CD4-positive, alpha-beta T cell (primary cell): Measurements from ENCODE around the gene OR6J1. TPM values are rescaled to one million over a fixed set of nuclear protein-coding genes. Genes with fewer than 3 reads are reported as not detected.

Source experiments
- ATAC-seq: fragments of 200-7000 bp; cut with Tn5 transposase; one replicate; pipeline ENCODE4 v1.10.0; 2022; ENCODE audit warnings: mild to moderate bottlenecking; ENCODE audit not compliant: poor library complexity
- CTCF ChIA-PET: fragments of 350-600 bp; sonication (Branson Sonifier 250); formaldehyde crosslinking; loops from one replicate; lab custom pipeline; 2021; ENCODE audit warnings: antibody characterized with exemption, inconsistent platforms; lab: Charles Lee
- POLR2A ChIA-PET: fragments of 350-600 bp; sonication (Branson Sonifier 250); formaldehyde crosslinking; loops from one replicate; lab custom pipeline; 2021; ENCODE audit warnings: antibody characterized with exemption, inconsistent platforms; lab: Charles Lee
- DNase-seq, 14 experiments: peaks; one replicate each; pipeline ENCODE4 v3.0.0-alpha.2; 2013 to 2020; ENCODE audit warnings: mixed read lengths in 2 of 14
- H3K27ac ChIP-seq, 2 donors: one replicate each; pipeline versions ENCODE4 v1.5.1 to v1.7.0; 2013; ENCODE audit warnings: low read length in 2 of 2, low read depth in 1 of 2, mild to moderate bottlenecking in 1 of 2
- H3K27me3 ChIP-seq, 2 experiments: 1 replicate in 1 of 2; 2 replicates in 1 of 2; pipeline versions ENCODE4 v1.6.1 to v1.7.0; 2013; ENCODE audit warnings: low read length in 2 of 2, control low read depth in 1 of 2, mild to moderate bottlenecking in 1 of 2, moderate library complexity in 1 of 2; ENCODE audit not compliant: insufficient read depth in 2 of 2, control insufficient read depth in 1 of 2
- H3K36me3 ChIP-seq: one replicate; pipeline ENCODE4 v1.6.1; 2013; ENCODE audit warnings: low read length, control low read depth; ENCODE audit not compliant: insufficient read depth
- H3K4me1 ChIP-seq: one replicate; pipeline ENCODE4 v1.6.1; 2013; ENCODE audit warnings: low read length, control low read depth; ENCODE audit not compliant: insufficient read depth
- H3K4me3 ChIP-seq: one replicate; pipeline ENCODE4 v1.5.1; 2013; ENCODE audit warnings: mild to moderate bottlenecking, low read length, moderate library complexity
- H3K9me3 ChIP-seq, 2 experiments: 1 replicate in 1 of 2; 2 replicates in 1 of 2; pipeline versions ENCODE4 v1.6.1 to v1.7.0; 2013; ENCODE audit warnings: low read length in 2 of 2, mild to moderate bottlenecking in 2 of 2, control low read depth in 1 of 2, moderate library complexity in 1 of 2; ENCODE audit not compliant: control insufficient read depth in 1 of 2, insufficient read depth in 1 of 2
- H3K27ac Mint-ChIP-seq: one replicate; pipeline ENCODE4 v1.8.0; 2020; ENCODE audit warnings: mixed read lengths
- H3K27me3 Mint-ChIP-seq: one replicate; pipeline ENCODE4 v1.8.0; 2021; ENCODE audit warnings: mixed read lengths
- H3K36me3 Mint-ChIP-seq: one replicate; pipeline ENCODE4 v1.8.0; 2021; ENCODE audit warnings: low read depth, mixed read lengths
- H3K4me1 Mint-ChIP-seq: one replicate; pipeline ENCODE4 v1.8.0; 2021; ENCODE audit warnings: low read depth, mixed read lengths
- H3K4me3 Mint-ChIP-seq: one replicate; pipeline ENCODE4 v1.8.0; 2020; ENCODE audit warnings: mild to moderate bottlenecking, mixed read lengths
- H3K9me3 Mint-ChIP-seq: one replicate; pipeline ENCODE4 v1.8.0; 2020; ENCODE audit warnings: mixed read lengths
- CTCF ChIP-seq: fragments of 200-600 bp; IDR thresholded peaks from one replicate; pipeline ENCODE4 v1.8.0; 2022; ENCODE audit warnings: antibody characterized with exemption, mild to moderate bottlenecking
- intact Hi-C, 2 experiments: fragments of 100-400 bp; cut with DNase I in 1 of 2; cut with micrococcal nuclease in 1 of 2; formaldehyde crosslinking; loops; one replicate each; pipeline versions ENCODE4 v1.15.1 to v1.9.0; 2023 to 2025; cut with DNase I, micrococcal nuclease
- total RNA-seq, 174 experiments: library from RNA in 2 of 174; stranded (reverse) in 2 of 174; gene quantifications; one replicate each; pipeline ENCODE4 v1.2.3 and lab custom pipeline; 2021 to 2026

Gene OR6J1
- total RNA-seq, 2 experiments from 2014 or later = not detected

DNA sequence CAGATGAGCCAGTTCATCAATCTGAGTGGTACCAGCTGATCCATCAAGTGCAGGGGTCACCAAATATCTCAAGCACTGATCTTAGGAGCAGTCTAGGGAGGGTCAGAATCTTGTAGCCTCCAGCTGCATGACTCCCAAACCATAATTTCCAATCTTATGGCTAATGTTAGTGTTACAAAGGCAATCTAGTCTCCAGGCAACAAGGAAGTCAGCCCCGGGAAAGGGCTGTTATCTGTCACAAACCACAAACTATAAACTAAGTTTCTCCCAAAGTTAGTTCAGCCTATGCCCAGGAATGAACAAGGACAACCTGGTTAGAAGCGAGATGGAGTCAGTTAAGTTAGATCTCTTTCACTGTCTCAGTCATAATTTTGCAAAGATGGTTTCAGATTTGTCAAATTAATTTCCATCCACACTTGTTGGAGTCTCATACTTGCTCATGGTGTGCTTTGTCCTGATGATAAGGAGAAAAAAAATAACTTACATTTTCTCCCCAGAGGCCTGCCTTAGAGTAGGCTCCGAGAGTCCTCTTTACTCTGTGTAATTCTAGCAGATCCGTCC is 49.9 kb downstream of the OR6J1 start:
- H3K9me3 Mint-ChIP-seq = no peaks in the 10 kb centered on the region
- H3K4me3 ChIP-seq = no peak overlapping the region
- no peak overlapping the region for H3K4me3 Mint-ChIP-seq
- no peak for TF ChIP-seq CTCF
- DNase-seq (no peak), ATAC-seq (no peak)
- peaks cover 20% of the 10 kb centered on the region for H3K36me3 Mint-ChIP-seq
- intact Hi-C loops = no loop called here
- H3K9me3 ChIP-seq = no peaks in the 10 kb centered on the region
- peaks cover 28% of the 10 kb centered on the region for H3K4me1 Mint-ChIP-seq
- H3K4me1 ChIP-seq = peaks cover 27% of the 10 kb centered on the region
- no peaks in the 10 kb centered on the region for H3K36me3 ChIP-seq
- H3K27ac ChIP-seq = no peak overlapping the region
- ChIA-PET POLR2A (interaction anchor here (0.6 kb wide), 1 partner anchor 860 kb away, joined by 3 read pairs; no protein-coding TSS in a partner anchor), CTCF (interaction anchor here (1.2 to 6.7 kb wide), 2 partner anchors 23 to 293 kb away, joined by 3 to 87 read pairs; no protein-coding TSS in a partner anchor)
- no peaks in the 10 kb centered on the region for H3K27me3 Mint-ChIP-seq
- H3K27me3 ChIP-seq = no peaks in the 10 kb centered on the region
- H3K27ac Mint-ChIP-seq = no peak overlapping the region

DNA sequence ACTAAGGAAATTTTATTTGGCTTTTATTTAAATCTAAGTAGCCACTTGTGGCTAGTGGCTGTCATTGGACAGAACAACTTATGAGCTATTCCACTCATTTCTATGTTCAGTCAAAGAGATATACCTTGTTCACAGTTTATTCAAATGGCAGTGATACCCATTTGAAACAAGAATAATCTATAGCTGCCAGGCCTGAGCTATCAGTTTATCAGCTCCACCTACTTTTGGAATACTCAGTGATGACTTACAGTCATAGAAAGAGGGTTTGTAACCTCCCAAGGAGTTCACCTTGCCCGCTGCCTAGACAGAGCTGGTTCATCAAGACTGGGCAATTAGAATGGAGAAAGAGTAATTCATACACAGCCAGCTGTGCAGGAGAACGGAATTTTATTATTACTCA is 50.6 kb downstream of the OR6J1 start:
- intact Hi-C loops = no loop called here
- Mint-ChIP-seq H3K4me3 (no peak overlapping the region), H3K4me1 (peaks cover 28% of the 10 kb centered on the region), H3K27me3 (no peaks in the 10 kb centered on the region), H3K27ac (no peak overlapping the region), H3K9me3 (no peaks in the 10 kb centered on the region), H3K36me3 (peaks cover 21% of the 10 kb centered on the region)
- no peaks in the 10 kb centered on the region for H3K27me3 ChIP-seq
- no peak overlapping the region for H3K4me3 ChIP-seq
- TF ChIP-seq CTCF = no peak
- H3K27ac ChIP-seq = no peak overlapping the region
- no peaks in the 10 kb centered on the region for H3K36me3 ChIP-seq
- POLR2A ChIA-PET = interaction anchor here (0.6 to 0.9 kb wide), 2 partner anchors 236 to 859 kb away, joined by 3 read pairs; partner anchors contain the start of gene MRPL52
- ATAC-seq (no peak), DNase-seq (no peak)
- CTCF ChIA-PET = interaction anchor here (1.2 to 6.7 kb wide), 2 partner anchors 22 to 293 kb away, joined by 3 to 87 read pairs; no protein-coding TSS in a partner anchor
- H3K4me1 ChIP-seq = peaks cover 21% of the 10 kb centered on the region
- no peaks in the 10 kb centered on the region for H3K9me3 ChIP-seq

DNA sequence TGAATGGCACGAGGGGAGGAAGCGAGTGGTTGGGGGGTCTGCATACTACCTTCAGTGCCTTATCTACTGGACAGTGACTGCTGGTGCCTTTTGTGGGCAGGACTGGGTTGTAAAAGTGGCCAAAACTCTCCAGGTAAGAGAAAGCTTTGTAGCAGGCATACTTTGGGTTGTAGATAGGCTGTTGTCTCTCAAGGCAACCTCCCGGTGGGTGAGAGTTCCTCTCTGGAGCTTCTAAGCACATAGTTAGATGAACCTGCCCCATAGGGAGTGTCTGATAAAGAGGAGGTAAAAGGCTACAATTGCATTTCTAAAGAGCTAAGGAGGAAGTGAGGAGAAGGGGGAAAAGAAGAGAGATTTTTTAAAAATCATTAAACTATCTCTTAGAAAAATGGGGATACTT is 51.0 kb downstream of the OR6J1 start:
- ChIA-PET CTCF (interaction anchor here (1.2 to 6.7 kb wide), 2 partner anchors 22 to 294 kb away, joined by 3 to 87 read pairs; no protein-coding TSS in a partner anchor), POLR2A (interaction anchor here (0.9 kb wide), 1 partner anchor 237 kb away, joined by 3 read pairs; the partner anchor contains the start of gene MRPL52)
- intact Hi-C loops = no loop called here
- Mint-ChIP-seq H3K27ac (no peak overlapping the region), H3K4me3 (no peak overlapping the region), H3K4me1 (peaks cover 29% of the 10 kb centered on the region), H3K27me3 (no peaks in the 10 kb centered on the region), H3K9me3 (no peaks in the 10 kb centered on the region), H3K36me3 (peaks cover 21% of the 10 kb centered on the region)
- Histone ChIP-seq H3K27ac (no peak overlapping the region), H3K4me1 (peaks cover 18% of the 10 kb centered on the region), H3K4me3 (no peak overlapping the region), H3K9me3 (no peaks in the 10 kb centered on the region), H3K27me3 (no peaks in the 10 kb centered on the region), H3K36me3 (no peaks in the 10 kb centered on the region)
- TF ChIP-seq CTCF = no peak
- DNase-seq (no peak), ATAC-seq (no peak)
